ENCODE results near the gene DFFB. TPM values are rescaled to one million over a fixed set of nuclear protein-coding genes. Genes with fewer than 3 reads are reported as not detected.
A peak's percentile ranks its signal among the peaks of the same experiment; 100 is the strongest.

Gene DFFB
- total and polyA plus RNA-seq, 9 of the 15 experiments (the other 6 are each of a cell fraction or from before 2014, with no cell fraction given), result 2.3 to 15.8 (median 11.5) TPM

DNA sequence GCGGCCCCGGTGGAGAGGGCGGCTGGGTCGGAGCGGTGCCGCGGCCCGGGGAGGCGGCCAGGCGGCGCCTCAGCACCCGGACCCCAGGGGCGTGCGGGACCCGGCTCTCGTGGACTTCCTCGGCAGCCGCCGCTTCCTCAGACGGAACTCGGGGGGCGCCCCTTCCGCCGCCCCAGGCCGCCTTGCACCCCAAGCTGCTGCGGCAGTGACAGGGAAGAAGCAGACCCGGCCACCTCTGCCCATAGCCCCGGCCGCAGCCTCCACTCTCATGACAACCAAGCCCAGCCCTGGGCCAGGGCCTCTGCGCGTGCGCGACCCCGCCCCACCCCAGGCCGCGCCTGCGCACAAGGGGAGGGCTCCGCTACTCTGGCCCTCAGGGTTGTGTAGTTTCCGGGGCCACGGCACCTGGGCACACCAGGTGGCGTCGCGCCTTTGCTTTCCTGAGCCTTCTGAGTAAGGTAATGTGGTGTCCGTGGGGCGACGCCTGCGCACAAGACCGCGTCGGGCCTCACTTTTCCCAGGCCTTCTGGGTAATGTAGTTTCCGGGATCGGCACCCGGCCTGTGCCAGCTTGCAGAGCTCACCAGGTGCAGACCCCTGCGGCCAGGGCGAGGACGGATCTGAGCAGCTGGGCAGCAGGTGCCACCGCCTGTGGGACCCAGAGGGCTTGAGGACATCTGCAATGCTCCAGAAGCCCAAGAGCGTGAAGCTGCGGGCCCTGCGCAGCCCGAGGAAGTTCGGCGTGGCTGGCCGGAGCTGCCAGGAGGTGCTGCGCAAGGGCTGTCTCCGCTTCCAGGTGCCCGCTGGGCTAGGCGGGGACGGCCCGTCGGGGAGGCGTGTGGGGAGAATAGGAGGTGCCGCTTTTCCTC, at the start of gene DFFB, which contains the start of gene CEP104 (continued):
- TF ChIP-seq THAP12 (CRISPR knock-in tag; IDR thresholded peaks at IDR 0.05), result peak; percentile 69; the same call in 1 of the 2 replicates
- no peak for TF ChIP-seq MCM3 (IDR thresholded peaks at IDR 0.05)
- TF ChIP-seq, protein P1, sequence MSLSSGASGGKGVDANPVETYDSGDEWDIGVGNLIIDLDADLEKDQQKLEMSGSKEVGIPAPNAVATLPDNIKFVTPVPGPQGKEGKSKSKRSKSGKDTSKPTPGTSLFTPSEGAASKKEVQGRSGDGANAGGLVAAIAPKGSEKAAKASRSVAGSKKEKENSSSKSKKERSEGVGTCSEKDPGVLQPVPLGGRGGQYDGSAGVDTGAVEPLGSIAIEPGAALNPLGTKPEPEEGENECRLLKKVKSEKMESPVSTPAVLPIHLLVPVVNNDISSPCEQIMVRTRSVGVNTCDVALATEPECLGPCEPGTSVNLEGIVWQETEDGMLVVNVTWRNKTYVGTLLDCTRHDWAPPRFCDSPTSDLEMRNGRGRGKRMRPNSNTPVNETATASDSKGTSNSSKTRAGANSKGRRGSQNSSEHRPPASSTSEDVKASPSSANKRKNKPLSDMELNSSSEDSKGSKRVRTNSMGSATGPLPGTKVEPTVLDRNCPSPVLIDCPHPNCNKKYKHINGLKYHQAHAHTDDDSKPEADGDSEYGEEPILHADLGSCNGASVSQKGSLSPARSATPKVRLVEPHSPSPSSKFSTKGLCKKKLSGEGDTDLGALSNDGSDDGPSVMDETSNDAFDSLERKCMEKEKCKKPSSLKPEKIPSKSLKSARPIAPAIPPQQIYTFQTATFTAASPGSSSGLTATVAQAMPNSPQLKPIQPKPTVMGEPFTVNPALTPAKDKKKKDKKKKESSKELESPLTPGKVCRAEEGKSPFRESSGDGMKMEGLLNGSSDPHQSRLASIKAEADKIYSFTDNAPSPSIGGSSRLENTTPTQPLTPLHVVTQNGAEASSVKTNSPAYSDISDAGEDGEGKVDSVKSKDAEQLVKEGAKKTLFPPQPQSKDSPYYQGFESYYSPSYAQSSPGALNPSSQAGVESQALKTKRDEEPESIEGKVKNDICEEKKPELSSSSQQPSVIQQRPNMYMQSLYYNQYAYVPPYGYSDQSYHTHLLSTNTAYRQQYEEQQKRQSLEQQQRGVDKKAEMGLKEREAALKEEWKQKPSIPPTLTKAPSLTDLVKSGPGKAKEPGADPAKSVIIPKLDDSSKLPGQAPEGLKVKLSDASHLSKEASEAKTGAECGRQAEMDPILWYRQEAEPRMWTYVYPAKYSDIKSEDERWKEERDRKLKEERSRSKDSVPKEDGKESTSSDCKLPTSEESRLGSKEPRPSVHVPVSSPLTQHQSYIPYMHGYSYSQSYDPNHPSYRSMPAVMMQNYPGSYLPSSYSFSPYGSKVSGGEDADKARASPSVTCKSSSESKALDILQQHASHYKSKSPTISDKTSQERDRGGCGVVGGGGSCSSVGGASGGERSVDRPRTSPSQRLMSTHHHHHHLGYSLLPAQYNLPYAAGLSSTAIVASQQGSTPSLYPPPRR (CRISPR knock-in tag; IDR thresholded peaks at IDR 0.05; ENCODE audit: borderline replicate concordance), result 0 out of 2 replicates have a peak, but pooled peaks have one; percentile 66
- no peak for TF ChIP-seq GTF2A2 (tag; IDR thresholded peaks at IDR 0.05)
- TF ChIP-seq POLR2A (conservative IDR thresholded peaks at IDR 0.05), result peak; percentile 79
- TF ChIP-seq ZHX1 (conservative IDR thresholded peaks at IDR 0.05; ENCODE audit: low read length), result no peak
- no peak for TF ChIP-seq TRIM25 (IDR thresholded peaks at IDR 0.05; ENCODE audit: borderline replicate concordance)
- no peak for TF ChIP-seq GTF2E2 (tag; IDR thresholded peaks at IDR 0.05)
- no peak for TF ChIP-seq BHLHE40 (IDR thresholded peaks at IDR 0.05; ENCODE audit: low read length)
- no peak; the same call in 1 of the 2 replicates for TF ChIP-seq ZNF212 (CRISPR knock-in tag; IDR thresholded peaks at IDR 0.05)
- TF ChIP-seq, protein P2, sequence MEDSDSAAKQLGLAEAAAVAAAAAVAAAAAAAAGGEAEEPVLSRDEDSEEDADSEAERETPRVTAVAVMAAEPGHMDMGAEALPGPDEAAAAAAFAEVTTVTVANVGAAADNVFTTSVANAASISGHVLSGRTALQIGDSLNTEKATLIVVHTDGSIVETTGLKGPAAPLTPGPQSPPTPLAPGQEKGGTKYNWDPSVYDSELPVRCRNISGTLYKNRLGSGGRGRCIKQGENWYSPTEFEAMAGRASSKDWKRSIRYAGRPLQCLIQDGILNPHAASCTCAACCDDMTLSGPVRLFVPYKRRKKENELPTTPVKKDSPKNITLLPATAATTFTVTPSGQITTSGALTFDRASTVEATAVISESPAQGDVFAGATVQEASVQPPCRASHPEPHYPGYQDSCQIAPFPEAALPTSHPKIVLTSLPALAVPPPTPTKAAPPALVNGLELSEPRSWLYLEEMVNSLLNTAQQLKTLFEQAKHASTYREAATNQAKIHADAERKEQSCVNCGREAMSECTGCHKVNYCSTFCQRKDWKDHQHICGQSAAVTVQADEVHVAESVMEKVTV (CRISPR knock-in tag; IDR thresholded peaks at IDR 0.05), result peak; percentile 38; the same call in 1 of the 2 replicates

Data from K562 (cell line).